HG02973 (cell line): ENCODE data around the gene HSPG2.

Experiments used
- ATAC-seq: cut with Tn5 transposase; IDR thresholded peaks from one replicate; pipeline ENCODE4 v1.9.1; 2021; ENCODE audit warnings: moderate library complexity; ENCODE audit not compliant: unreplicated experiment

HSPG2 gene

DNA sequence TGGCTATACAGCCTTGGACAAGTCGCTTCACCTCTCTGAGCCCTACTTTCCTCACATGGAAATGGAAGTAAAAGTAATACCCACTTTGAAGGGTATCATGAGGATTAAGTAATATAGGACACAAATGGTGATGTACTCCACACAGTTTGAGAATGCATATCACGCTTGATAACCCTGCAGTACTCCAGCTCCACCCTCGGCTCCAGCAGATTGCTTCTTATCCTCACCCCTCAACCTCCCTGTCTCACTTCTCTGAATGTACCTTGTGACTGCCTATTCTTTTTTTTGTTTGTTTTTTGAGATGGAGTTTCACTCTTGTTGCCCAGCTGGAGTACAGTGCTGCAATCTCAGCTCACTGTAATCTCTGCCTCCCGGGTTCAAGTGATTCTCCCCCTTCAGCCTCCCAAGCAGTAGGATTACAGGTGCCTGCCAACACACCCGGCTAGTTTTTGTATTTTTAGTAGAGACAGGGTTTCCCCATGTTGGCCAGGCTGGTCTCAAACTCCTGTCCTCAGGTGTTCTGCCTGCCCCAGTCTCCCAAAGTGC, 69.6 kb downstream of the HSPG2 start:
- ATAC-seq: no peak

DNA sequence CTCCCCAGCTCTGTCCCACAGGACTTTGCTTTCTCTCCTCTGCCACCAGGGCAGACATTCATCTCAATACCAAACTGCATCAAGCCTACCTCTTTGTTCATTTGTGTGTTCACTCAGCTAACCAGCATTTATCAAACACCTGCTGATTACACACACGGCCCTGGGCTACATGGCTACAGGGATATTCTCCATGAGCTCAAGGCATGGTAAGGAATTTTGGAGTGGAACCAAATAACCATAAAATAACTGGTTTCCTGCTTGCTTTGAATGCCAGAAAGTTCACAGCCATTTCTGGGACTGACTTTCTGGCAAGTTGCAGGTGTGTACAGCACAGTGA, 70.4 kb downstream of the HSPG2 start:
- ATAC-seq: no peak

DNA sequence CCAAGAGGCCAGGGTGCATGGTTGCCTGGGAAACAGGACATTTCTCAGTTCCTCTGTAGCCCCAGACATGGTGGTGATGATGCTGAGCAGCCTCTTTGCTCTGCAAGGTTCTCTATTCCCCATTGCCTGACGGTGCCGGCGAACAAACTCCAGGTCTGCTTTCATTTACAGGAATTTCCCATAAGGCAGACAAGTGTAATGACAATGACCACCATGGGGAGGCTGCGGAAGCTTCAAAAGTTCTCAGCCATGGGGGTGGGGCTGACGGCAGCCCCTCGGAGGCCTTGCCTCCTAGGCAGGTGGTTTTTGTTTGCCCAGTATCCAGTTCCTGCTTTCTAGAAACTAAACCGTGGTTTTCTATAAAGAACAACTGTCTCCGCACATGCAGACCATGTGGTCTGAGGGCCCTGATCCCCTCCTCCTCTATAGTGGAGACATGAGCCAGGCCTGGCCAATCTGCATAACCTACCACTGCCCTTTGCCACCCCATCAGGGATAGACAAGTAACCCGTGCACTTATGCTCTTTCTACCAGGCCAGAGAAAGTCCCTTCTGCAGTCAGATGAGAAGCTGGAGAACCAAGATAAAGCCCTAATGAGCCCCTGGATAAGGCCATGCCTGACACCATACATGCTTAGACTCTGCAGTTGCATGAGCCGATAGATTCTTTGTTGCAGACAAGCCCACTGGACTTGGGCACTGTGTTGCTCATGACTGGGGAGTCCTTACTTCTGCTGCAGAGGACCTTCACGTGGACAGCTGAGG, 71.0 kb downstream of the HSPG2 start:
- peak; percentile 70 for ATAC-seq

DNA sequence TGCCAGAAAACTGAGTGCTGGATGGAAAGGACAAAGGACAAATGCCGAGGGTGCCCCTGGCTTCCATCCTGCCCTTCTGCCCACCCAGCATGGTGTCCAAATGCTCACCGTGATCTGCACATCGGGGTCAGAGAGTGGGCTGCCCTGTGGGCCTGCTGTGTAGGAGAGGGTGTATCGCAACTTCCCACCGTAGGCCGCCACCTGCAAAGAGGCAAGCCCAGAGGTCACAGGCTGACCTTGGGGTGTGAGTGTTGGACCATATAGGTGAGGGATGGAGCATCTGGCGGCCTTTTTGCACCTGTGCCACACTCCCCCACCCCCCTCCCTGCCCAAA, 71.5 kb downstream of the HSPG2 start:
- no peak for ATAC-seq

DNA sequence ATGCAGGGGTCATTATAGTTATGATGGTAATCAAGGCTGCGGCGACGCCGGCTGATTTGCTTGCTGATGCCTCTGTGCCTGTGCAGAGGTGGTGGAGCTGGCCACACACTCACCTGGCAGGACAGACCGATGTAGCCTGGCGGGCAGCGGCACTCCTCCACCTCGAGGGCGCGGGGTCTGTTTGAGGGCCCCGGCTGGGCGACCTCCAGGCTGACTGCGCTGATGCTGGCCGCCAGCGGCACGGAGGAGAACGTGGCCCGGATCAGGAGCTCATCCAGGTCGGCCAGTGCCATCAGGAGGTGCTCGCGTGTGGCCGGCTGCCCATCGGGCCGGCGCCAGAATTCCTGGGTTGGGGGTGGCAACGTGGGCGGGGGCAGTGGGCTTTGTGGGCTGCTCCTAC, 72.4 kb downstream of the HSPG2 start:
- ATAC-seq: no peak

DNA sequence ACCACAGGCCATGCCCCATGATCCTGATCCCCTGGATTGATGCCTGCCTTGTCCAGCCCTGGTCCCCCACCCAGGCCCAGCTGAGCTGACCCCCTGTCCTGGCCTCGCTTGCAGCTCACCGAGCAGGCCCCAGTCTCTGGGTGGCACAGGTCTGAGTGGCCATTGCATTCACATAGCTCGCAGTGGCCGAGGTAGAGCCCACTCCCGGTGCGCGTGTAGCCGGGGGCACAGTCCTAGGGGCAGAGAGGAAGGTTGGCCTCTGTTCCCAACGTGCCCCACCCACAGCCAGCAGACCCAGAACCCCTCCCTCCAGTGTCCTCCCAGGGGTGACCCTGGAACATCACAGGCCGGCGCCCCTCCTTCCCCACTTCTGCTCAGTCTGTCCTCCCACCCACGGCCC, 73.1 kb downstream of the HSPG2 start:
- no peak for ATAC-seq

DNA sequence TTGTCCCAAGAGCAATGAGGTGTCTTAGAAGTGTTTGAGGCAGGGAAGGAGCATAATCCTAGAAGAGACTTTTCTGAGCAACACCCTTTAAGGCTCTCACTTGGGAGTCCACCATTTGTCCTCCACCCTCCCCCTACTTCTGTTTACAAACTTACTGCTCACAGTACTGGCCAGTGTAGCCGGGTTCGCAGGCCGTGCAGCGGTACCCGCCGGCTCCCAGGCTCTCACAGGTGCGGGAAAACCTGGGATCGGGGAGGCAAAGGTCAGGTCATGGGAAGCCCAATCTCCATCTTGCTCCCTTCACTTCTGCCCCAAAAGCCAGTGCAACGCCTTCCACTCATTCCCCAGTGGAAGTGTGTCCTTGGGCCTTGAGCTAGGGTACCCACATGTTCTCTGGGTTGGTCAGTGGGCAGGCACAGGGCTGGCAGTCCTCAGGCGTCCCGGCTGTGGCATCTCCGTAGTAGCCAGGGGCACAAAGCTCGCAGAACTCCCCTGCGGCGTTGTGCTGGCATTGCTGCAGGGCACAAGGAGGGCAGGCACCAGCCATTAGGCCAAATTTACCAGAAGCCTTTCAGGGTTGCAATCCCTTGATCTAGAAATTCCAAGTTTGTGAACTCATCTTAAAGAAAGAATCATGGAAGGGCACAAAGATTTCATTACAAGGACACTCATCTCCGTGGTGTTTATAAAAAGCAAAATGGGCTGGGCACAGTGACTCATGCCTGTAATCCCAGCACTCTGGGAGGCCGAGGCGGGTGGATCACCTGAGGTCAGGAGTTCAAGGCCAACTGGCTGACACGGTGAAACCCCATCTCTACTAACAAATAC, 75.3 kb downstream of the HSPG2 start:
- ATAC-seq: no peak

DNA sequence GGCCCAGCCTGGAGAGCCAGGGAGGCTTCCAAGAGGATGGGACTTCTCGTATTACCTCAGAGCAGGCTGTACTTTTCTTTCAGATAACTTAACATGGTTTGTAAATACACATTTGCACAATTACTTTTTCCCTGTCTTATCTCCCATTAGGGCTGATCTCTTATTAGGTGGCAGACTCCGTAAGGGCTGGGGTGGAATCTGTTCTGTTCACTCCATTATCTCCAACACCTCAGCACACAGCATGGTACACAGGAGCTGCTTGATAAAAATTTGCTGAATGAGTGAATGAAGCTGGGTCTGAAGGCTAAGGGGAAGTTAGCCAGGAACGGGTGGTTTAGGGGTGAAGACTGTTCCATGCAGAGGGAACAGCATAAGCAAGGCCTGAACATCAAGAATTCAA, 76.1 kb downstream of the HSPG2 start:
- no peak for ATAC-seq

DNA sequence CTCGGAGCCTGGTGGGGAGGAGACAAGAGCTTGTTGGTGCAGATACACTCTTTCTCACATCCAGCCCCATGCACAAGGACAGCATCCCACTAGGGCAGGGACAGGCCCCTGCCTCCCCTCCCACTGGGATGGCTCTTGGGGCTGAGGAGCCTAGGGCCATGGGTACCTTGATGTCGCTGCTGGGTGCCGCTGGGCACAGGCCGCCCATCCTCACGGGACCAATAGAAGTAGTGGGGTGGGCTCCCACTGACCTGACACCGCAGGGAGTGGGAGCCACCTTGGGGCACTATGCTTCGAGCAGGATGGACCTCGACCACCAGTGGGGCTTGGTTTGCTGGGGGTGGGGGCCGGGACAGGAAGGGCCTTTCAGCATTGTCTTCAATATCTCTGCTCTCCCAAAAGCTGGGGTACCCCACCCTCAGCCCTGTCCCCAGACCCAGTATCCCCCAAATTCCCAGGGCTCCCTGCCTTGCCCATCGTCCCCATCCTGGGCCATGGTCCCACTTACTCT, 77.4 kb downstream of the HSPG2 start:
- no peak for ATAC-seq

DNA sequence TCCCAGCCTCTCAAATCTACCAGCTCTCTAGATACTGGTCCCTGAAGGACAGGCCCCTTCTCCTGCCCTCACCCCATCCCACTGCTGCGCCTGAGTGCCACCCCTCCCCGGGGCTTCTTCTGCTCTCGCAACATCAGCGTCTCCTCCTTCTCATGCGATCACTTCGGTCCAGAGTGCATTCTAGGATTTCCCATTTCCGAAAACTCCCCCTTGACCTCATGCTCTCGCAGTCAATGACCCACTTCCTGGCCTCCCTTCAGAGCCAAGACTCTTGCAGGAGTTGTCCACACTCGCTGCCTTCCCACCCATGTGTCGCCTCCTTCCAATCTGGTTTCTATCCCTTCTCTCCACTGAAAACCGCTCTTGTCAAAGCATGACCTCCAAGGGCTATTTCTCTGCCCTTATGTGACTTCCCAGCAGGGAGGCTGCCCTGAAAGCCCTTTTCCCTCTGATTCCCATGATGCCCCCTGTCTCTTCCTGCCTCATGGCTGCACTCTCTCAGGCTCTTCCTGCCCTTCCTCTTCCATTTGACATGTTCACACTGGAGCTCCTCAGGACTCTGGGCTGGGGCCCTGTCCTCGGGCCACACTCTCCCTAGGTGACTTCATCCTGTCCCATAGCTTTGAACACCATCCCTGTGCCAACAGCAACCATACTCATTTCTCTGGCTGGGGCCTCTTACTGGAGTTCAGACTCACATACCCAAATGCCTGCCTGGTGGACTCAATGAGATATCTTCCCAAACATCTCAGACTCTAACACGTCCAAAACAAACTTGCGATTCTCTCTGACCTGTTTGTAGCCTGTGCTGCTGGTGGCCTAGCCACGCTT, 79.1 kb downstream of the HSPG2 start:
- ATAC-seq: no peak

DNA sequence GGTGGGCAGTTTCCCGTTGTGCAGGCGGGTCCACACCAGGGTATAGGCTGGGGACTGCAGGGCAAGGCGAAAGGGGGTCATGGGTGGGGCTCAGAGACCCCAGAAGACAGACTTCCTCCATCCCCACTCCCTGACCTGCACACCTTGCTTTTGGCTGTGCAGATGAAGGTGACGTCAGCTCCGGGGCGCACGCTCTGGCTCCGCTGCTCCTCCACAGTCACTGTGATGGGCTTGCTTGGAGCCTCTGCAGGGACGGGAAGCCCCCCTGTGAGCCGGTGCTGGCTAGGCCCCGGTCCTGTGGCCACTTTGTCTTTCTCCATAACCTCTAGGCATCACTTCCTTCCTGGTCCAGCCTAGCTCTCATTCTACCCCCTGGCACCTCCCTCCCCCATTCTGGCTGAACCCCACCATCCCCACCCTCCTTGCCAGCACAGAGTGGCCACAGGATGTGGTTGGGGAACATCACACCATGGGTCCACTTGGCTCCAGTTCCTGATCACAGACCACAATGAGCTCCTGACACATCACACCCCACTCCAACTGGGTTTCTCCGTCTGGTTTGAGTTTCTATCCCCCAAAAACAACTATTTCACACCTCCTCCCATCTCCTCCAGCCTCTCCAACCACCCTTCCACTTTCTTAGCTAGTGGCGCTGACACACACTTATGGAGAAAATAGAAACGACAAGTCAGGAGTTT, 79.8 kb downstream of the HSPG2 start:
- ATAC-seq: no peak

DNA sequence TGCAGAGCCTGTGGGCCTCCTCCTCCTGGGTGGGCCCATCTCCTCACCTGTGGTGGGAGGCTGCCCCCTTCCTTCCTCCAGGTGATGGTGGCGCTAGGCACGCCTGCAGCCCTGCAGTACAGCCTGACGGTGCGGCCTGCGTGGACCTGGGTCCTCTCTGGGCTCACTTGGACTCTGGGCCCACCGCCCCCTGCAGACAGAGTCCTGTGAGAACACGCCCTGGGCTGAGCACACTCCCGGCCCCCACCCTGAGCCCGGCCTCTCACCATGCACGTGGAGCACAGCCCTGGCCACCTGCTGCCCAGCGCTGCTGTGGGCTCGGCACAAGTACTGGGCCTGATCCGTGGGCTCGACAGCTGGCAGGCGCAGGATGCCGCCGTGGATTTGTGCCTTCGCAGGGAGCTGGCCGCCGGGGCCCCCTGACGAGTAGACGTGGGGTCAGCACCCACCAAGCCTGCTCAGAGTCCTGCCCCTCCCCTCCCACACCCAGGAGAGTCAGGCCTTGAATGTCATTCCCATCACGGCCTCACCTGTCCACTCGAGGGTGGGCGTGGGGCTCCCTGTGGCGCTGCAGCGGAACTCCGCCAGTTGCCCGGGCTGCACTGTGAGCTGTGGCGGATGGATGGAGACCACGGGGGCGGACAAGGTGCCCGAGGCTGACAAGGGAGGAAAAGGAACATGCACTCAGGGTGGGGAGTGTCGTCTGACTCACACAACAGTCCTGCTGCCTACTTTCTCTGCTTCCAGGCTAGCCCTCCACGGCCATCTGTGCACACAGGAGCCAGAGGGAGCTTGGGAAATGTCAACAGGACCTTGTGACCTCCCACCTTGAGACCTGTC, 81.6 kb downstream of the HSPG2 start:
- no peak for ATAC-seq

DNA sequence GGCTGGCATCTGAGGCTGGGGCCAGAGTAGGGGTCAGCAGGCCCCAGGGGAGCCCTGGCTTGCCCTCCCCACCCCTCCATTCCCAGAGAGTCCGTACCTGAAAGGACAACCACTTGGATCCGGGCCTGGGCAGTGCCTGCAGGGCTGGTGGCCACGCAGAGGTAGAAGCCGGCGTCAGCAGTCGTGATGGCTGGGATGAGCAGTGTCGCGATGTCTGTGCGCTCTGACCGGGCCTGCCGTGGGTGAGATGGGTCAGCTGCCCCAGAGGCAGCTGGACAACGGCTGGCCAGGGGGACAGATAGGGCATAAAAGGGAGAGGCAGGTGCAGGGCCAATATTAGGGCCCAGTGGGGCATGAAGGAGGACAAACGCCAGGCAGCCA, 82.4 kb downstream of the HSPG2 start:
- ATAC-seq: no peak

DNA sequence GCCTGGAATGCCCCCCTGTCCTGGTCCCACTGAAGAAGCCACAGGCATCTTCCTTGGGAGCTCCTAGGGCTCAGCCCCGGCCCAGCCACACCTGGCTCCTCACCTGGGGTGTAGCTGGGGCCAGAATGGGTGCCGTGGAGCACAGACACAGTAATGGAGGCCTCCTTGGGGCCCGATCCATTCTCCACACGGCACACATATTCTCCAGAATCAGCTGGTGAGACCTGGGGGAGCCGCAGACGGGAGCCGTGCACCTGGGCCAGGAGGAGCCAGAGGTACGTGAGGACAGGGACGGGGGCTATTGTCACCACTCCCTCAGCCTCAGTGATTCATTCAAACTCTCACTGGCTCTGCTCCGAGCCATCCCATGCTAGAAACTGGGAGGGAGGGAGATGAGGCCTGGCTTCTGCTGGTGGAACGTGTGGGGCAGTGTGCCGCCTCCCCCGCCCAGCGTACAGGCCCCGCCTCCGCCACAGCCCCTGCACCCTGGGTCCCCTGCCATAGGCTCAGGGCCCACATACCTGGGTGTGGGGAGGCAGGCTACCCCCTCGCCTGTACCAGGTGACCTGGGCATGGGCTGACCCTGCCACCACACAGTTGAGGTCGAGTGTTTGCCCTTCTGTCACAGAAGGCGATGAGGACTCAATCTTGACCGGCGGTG, 82.9 kb downstream of the HSPG2 start:
- ATAC-seq: no peak

DNA sequence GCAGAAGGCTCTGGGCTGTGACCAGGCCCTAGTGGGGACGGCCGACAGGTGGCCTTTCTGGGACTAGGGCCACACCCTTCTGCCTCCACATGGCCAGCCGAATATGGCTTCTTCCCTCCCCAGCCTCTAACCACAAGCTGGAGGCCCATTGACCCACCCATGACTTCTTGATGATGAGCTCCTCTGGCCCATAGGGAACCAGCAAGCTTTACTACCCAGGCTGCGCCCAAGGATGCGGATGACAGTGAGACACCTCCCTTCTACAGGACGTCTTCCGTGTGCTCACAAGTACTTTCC, 84.0 kb downstream of the HSPG2 start:
- no peak for ATAC-seq

DNA sequence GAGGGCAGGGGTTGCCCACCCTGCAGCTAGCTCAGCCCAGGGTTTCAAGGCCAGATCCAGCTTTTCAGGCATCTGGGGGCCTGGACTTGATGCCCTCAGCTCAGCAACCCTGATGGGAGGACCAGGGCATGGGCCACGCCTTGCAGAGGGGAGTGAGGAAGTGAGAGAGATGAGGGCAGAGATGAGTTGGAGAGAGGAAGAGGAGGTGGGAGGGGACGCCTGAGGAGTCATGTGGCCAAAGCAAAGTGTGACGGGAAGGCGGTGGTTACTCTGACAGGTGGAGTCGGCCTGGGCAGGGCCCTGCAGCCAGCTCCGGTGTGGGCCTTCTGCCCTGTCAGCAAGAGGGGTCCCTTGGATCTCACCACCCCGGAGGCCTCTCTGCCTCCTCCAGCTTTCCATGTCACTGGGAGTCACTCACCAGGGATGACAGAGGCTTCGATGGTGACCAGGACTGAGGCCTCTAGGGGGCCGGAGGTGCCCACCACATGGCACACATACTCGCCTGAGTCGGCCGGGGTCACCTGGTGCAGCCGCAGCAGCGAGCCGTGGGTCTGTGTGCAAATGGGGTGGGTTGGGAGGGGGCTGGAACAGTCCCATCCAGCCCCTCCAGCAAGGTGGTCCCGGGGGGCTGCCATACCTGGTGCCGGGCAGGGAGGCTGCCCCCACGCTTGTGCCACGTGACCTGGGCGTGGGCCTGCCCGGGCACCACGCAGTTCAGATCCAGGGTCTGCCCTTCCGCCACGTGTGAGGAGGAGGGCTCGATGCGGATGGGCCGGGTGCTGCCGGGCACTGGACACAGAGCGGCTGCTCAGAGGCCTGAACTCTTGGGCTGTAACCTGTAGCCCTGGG, 84.6 kb downstream of the HSPG2 start:
- no peak for ATAC-seq

DNA sequence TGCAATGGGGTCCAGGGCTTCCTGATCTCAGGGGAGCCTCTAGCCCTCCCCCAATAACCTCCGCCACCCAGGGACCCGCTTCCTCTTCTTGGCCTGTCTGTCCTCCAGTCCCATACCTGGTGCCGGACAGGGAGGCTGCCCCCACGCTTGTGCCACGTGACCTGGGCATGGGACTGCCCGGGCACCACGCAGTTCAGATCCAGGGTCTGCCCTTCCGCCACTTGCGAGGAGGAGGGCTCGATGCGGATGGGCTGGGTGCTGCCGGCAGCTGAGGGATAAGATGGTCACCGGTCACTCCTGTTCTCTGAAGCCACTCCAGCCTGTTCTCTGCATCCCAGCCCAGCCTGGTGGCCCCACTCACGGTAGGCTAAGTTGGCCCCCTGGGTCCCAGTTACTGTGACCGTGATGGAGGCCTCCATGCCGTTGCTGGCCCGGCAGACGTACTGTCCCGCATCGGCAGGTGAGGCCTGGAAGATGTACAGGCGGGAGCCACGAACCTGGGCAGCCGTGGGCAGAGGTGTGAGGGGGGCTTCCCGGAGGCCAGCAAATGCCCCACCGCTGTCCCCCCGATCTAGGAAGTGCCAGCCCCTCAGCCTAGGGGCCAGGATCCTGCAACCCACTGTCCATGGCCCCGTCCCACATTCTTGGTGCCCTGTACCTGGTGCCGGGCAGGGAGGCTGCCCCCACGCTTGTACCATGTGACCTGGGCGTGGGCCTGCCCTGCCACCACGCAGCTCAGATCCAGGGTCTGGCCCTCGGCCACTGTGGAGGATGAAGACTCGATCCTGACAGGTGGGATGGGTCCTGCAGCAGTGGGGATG, 85.5 kb downstream of the HSPG2 start:
- no peak for ATAC-seq
